ENCODE data around the gene EXOC7.

GRCh38 chr17:76077584-76078110 is 25.9 kb downstream of the EXOC7 start:
- TF ChIP-seq CTCF (IDR thresholded peaks at IDR 0.05) (no peak), ZFX (IDR thresholded peaks at IDR 0.05; ENCODE audit: borderline replicate concordance) (no peak)

Data from 22Rv1 (cell line).